DOHH2 (cell line): ENCODE data around the gene MOB1A.

Experiments used
- CTCF ChIP-seq: fragments of 200-600 bp; sonication (generic); IDR thresholded peaks from one replicate; pipeline ENCODE4 v1.5.1; 2014; ENCODE audit warnings: antibody characterized with exemption, mild to moderate bottlenecking, low read depth, low read length; ENCODE audit not compliant: poor library complexity, severe bottlenecking
- EZH2phosphoT487 ChIP-seq: fragments of 200-600 bp; sonication (generic); IDR thresholded peaks from 2 replicates; pipeline ENCODE4 v1.6.1; 2017; ENCODE audit warnings: borderline replicate concordance, mild to moderate bottlenecking, antibody characterized with exemption, low read length, moderate library complexity, mixed read lengths

- no peak for TF ChIP-seq CTCF
- TF ChIP-seq EZH2phosphoT487: no peak
These were observed 67.3 kb downstream of the MOB1A start for GRCh38 chr2:74111380-74111779.
